Gastrocnemius medialis (tissue), 4 donors: ENCODE measurements around the gene INSIG1.

Experiments used
- CTCF ChIP-seq, 5 experiments: fragments of 450-650 bp in 3 of 5; fragments of 200-600 bp in 2 of 5; sonication (generic) in 2 of 5; IDR thresholded peaks in 4 of 5; conservative IDR thresholded peaks in 1 of 5; 1 replicate in 4 of 5; 2 replicates in 1 of 5; pipeline ENCODE4 v1.5.1; 2016 to 2019; ENCODE audit warnings: antibody characterized with exemption in 5 of 5, mild to moderate bottlenecking in 3 of 5, moderate library complexity in 3 of 5
- POLR2A ChIP-seq, 2 donors: fragments of 450-650 bp; IDR thresholded peaks; one replicate each; pipeline ENCODE4 v1.6.1; 2017; ENCODE audit warnings: antibody characterized with exemption in 2 of 2, mild to moderate bottlenecking in 2 of 2, moderate library complexity in 2 of 2

DNA sequence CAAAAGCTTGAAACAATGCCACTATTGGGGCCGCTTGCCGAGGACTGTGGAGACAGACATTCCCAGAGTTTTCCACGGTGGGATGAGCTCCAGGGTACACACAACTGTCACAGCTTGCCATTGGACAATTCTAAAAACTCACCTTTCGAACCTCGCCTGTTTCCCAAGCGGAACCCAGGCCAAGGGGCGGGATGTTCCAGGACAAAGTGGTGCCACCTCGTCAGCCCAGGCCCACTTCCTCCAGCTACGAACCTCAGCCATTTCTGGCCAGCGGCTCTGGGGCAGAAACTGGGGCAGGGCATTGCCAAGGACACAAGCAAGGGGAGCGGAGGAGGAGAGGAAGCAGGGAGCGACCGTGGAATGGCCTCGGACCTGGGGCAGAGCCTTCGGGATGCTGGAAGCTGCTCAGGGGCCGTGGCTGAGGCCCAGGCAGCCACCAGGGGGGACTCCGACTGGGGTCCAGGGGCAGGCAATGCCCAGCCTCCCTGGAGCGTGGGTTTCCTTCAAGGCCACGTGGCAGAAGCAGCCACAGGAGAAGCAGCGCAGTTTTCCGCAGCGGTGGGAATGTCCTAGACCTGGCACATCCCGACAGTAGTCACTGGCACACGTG is 44.7 kb upstream of the INSIG1 start:
- TF ChIP-seq CTCF (IDR thresholded peaks at IDR 0.05 in 4 of 5, conservative IDR thresholded peaks at IDR 0.05 in 1 of 5) = no peak
- no peak for TF ChIP-seq POLR2A (IDR thresholded peaks at IDR 0.05)
